OCI-LY3 (cell line): ENCODE measurements around the gene ANKRD33.

Source experiments
- H2AFZ ChIP-seq: fragments of 200-600, 300-600 bp; shearing (Covaris generic); 2 replicates; pipeline ENCODE4 v1.6.0; 2014; ENCODE audit warnings: antibody characterized with exemption, low read depth, low read length
- H3K27ac ChIP-seq: fragments of 200-600, 300-600 bp; sonication (generic); 2 replicates; pipeline ENCODE4 v1.5.1; 2014; ENCODE audit warnings: mild to moderate bottlenecking, low read length, moderate library complexity, mixed read lengths
- H3K27me3 ChIP-seq: fragments of 200-600, 300-600 bp; sonication (generic); 2 replicates; pipeline ENCODE4 v1.6.1; 2014; ENCODE audit warnings: low read depth, low read length, mixed read lengths
- H3K36me3 ChIP-seq: fragments of 200-600, 300-600 bp; sonication (generic); replicated peaks from 2 replicates; pipeline ENCODE3; 2014; ENCODE audit warnings: low read depth, low read length, mixed read lengths
- H3K4me1 ChIP-seq: fragments of 300-600, 200-600 bp; sonication (generic); 2 replicates; pipeline ENCODE4 v1.6.1; 2014; ENCODE audit warnings: low read length, mixed read lengths
- H3K4me2 ChIP-seq: fragments of 200-600, 300-600 bp; sonication (generic); 2 replicates; pipeline ENCODE4 v1.6.1; 2014; ENCODE audit warnings: low read length, mixed read lengths
- H3K4me3 ChIP-seq: fragments of 300-600, 200-600 bp; sonication (generic); 2 replicates; pipeline ENCODE4 v1.5.1; 2014; ENCODE audit warnings: antibody characterized with exemption, mild to moderate bottlenecking, low read length, moderate library complexity
- H3K79me2 ChIP-seq: fragments of 300-600, 200-600 bp; shearing (Covaris generic); 2 replicates; pipeline ENCODE4 v1.6.1; 2014; ENCODE audit warnings: mild to moderate bottlenecking, low read length, mixed read lengths
- H3K9ac ChIP-seq: fragments of 300-600, 200-600 bp; shearing (Covaris generic); 2 replicates; pipeline ENCODE4 v1.6.0; 2014; ENCODE audit warnings: mild to moderate bottlenecking, low read length, moderate library complexity
- H3K9me3 ChIP-seq: fragments of 200-600, 300-600 bp; shearing (Covaris generic); 2 replicates; pipeline ENCODE4 v1.6.1; 2014; ENCODE audit warnings: low read length, mixed read lengths; ENCODE audit not compliant: insufficient read depth
- H4K20me1 ChIP-seq: fragments of 200-600, 300-600 bp; sonication (generic); 2 replicates; pipeline ENCODE4 v1.6.1; 2016; ENCODE audit warnings: low read length, mixed read lengths; ENCODE audit not compliant: insufficient read depth
- CTCF ChIP-seq: fragments of 200-600, 300-600 bp; sonication (generic); IDR thresholded peaks from 2 replicates; pipeline ENCODE4 v1.5.1; 2014; ENCODE audit warnings: antibody characterized with exemption, low read length, low read depth
- EZH2phosphoT487 ChIP-seq: fragments of 200-600 bp; shearing (Covaris generic); IDR thresholded peaks from 2 replicates; pipeline ENCODE4 v1.6.1; 2018; ENCODE audit warnings: antibody characterized with exemption, mixed run types, low read depth

ANKRD33 gene

GRCh38 chr12:51867796-51868428, 20.0 kb upstream of the ANKRD33 start:
- peaks cover 10% of the 10 kb centered on the region for H3K27me3 ChIP-seq
- H3K9ac ChIP-seq = no peak overlapping the region
- no peak overlapping the region for H3K27ac ChIP-seq
- H3K4me1 ChIP-seq = no peaks in the 10 kb centered on the region
- H3K4me2 ChIP-seq = no peak overlapping the region
- H3K9me3 ChIP-seq = no peaks in the 10 kb centered on the region
- no peak overlapping the region for H3K4me3 ChIP-seq
- H3K36me3 ChIP-seq = no peaks in the 10 kb centered on the region
- H3K79me2 ChIP-seq = no peaks in the 10 kb centered on the region
- no peaks in the 10 kb centered on the region for H4K20me1 ChIP-seq
- no peak overlapping the region for H2AFZ ChIP-seq
- TF ChIP-seq EZH2phosphoT487 (no peak), CTCF (no peak)

GRCh38 chr12:51868821-51869495, 18.9 kb upstream of the ANKRD33 start:
- no peak overlapping the region for H3K27ac ChIP-seq
- no peaks in the 10 kb centered on the region for H4K20me1 ChIP-seq
- H3K4me2 ChIP-seq = no peak overlapping the region
- no peaks in the 10 kb centered on the region for H3K4me1 ChIP-seq
- H3K4me3 ChIP-seq = no peak overlapping the region
- no peaks in the 10 kb centered on the region for H3K79me2 ChIP-seq
- no peak overlapping the region for H3K9ac ChIP-seq
- no peaks in the 10 kb centered on the region for H3K9me3 ChIP-seq
- H3K36me3 ChIP-seq = no peaks in the 10 kb centered on the region
- TF ChIP-seq CTCF (no peak), EZH2phosphoT487 (no peak)
- no peak overlapping the region for H2AFZ ChIP-seq
- H3K27me3 ChIP-seq = peaks cover 14% of the 10 kb centered on the region

GRCh38 chr12:51869496-51869865, 18.4 kb upstream of the ANKRD33 start:
- Histone ChIP-seq H3K9me3 (no peaks in the 10 kb centered on the region), H3K27me3 (peaks cover 14% of the 10 kb centered on the region), H3K4me1 (no peaks in the 10 kb centered on the region), H4K20me1 (no peaks in the 10 kb centered on the region), H3K4me2 (no peak overlapping the region), H3K36me3 (no peaks in the 10 kb centered on the region), H3K9ac (no peak overlapping the region), H2AFZ (no peak overlapping the region), H3K4me3 (no peak overlapping the region), H3K27ac (no peak overlapping the region), H3K79me2 (no peaks in the 10 kb centered on the region)
- no peak for TF ChIP-seq EZH2phosphoT487
- no peak for TF ChIP-seq CTCF

- H3K27ac ChIP-seq = no peak overlapping the region
- H3K4me2 ChIP-seq = no peak overlapping the region
- no peak overlapping the region for H3K9ac ChIP-seq
- no peak overlapping the region for H3K4me3 ChIP-seq
- no peaks in the 10 kb centered on the region for H3K79me2 ChIP-seq
- H2AFZ ChIP-seq = no peak overlapping the region
- H3K36me3 ChIP-seq = no peaks in the 10 kb centered on the region
- TF ChIP-seq CTCF (no peak), EZH2phosphoT487 (no peak)
- peaks cover 14% of the 10 kb centered on the region for H3K27me3 ChIP-seq
- no peaks in the 10 kb centered on the region for H4K20me1 ChIP-seq
- H3K9me3 ChIP-seq = no peaks in the 10 kb centered on the region
- no peaks in the 10 kb centered on the region for H3K4me1 ChIP-seq
Observed at GRCh38 chr12:51869931-51870330, 18.0 kb upstream of the ANKRD33 start.
